ENCODE data around the gene KIAA1328. TPM values are rescaled to one million over a fixed set of nuclear protein-coding genes. Genes with fewer than 3 reads are reported as not detected.

The KIAA1328 gene
- polyA plus RNA-seq, 2 of the 4 experiments (the other 2 are of a cell fraction): 1.7 to 3.9 TPM

GRCh38 chr18:36889321-36889720, 60.4 kb downstream of the KIAA1328 start:
- H3K4me2 ChIP-seq: no peak overlapping the region
- H3K9me3 ChIP-seq: no peaks in the 10 kb centered on the region
- DNase-seq (ENCODE audit: low read depth in 1 of 2, low spot score in 1 of 2): no peak
- 66% methylated on average over 1 of the region's 1 CpG for WGBS (ENCODE audit: missing lambda C conversion rate)
- CTCF ChIA-PET: no interaction called here
- TF ChIP-seq JUN (IDR thresholded peaks at IDR 0.05): no peak
- TF ChIP-seq SMC3 (IDR thresholded peaks at IDR 0.05): no peak
- no peak for TF ChIP-seq ESRRA (IDR thresholded peaks at IDR 0.05; ENCODE audit: borderline replicate concordance, low read length)
- no peak for TF ChIP-seq BHLHE40 (IDR thresholded peaks at IDR 0.05; ENCODE audit: low read depth, low read length)
- no peak for TF ChIP-seq HES2 (IDR thresholded peaks at IDR 0.05)
- TF ChIP-seq REST (IDR thresholded peaks at IDR 0.05): no peak
- no peak for FAIRE-seq
- H3K4me3 ChIP-seq: no peak overlapping the region
- no peaks in the 10 kb centered on the region for H3K4me1 ChIP-seq
- H3K27ac ChIP-seq: no peak overlapping the region
- POLR2A ChIA-PET: no interaction called here
- ATAC-seq: no peak

- POLR2A ChIA-PET: no interaction called here
- TF ChIP-seq RFX5 (IDR thresholded peaks at IDR 0.05) (no peak), JUNB (IDR thresholded peaks at IDR 0.05) (no peak), ATOH8 (CRISPR knock-in tag; IDR thresholded peaks at IDR 0.05; ENCODE audit: low read depth) (no peak), POLR2A (IDR thresholded peaks at IDR 0.05; ENCODE audit: low read length) (no peak), EP300 (IDR thresholded peaks at IDR 0.05) (no peak), PHF8 (IDR thresholded peaks at IDR 0.05; ENCODE audit: borderline replicate concordance, low read depth) (no peak), NPAS2 (CRISPR knock-in tag; IDR thresholded peaks at IDR 0.05; ENCODE audit: borderline replicate concordance) (no peak), KDM1A (IDR thresholded peaks at IDR 0.05; ENCODE audit: low read depth) (no peak), CBX2 (IDR thresholded peaks at IDR 0.05; ENCODE audit: borderline replicate concordance, low read depth) (no peak), MAX (IDR thresholded peaks at IDR 0.05) (no peak), ESRRA (IDR thresholded peaks at IDR 0.05; ENCODE audit: borderline replicate concordance, low read length) (no peak), CHD2 (IDR thresholded peaks at IDR 0.05; ENCODE audit: low read length, partially characterized antibody) (no peak), SMC3 (IDR thresholded peaks at IDR 0.05) (no peak), CHD4 (IDR thresholded peaks at IDR 0.05; ENCODE audit: borderline replicate concordance) (no peak), ZFP36 (IDR thresholded peaks at IDR 0.05; ENCODE audit: borderline replicate concordance, partially characterized antibody) (no peak), MAZ (IDR thresholded peaks at IDR 0.05; ENCODE audit: borderline replicate concordance, low read depth, low read length) (no peak), BCL3 (IDR thresholded peaks at IDR 0.05) (no peak), SREBF2 (IDR thresholded peaks at IDR 0.05) (no peak)
- no peak overlapping the region for H3K4me2 ChIP-seq
- H3K4me1 ChIP-seq: no peaks in the 10 kb centered on the region
- ATAC-seq (no peak), DNase-seq (ENCODE audit: low read depth in 1 of 2, low spot score in 1 of 2) (no peak), FAIRE-seq (no peak)
- no peaks in the 10 kb centered on the region for H3K9me3 ChIP-seq
- CTCF ChIA-PET: no interaction called here
- no peak overlapping the region for H3K4me3 ChIP-seq
- H3K27ac ChIP-seq: no peak overlapping the region
Observed at GRCh38 chr18:36889742-36890141, 60.8 kb downstream of the KIAA1328 start.
